Right forelimb (tissue), 1 donor: ENCODE measurements around the gene RASIP1.
"Not testable (repeated sequence)": the region's sequence is repeated elsewhere in the genome, so short reads cannot be mapped to it uniquely, and the experiment has no call there.

Experiments used
- DNase-seq: peaks from one replicate; pipeline ENCODE4 v3.0.0-alpha.2; 2018

The RASIP1 gene

GRCh38 chr19:48740164-48740972 lies at the start of gene RASIP1:
TSS of gene RASIP1 (minus strand) at chr19:48740610. CDS start at chr19:48740282, 328 bp downstream.
- DNase-seq = no peak

GRCh38 chr19:48787331-48787730 lies 46.9 kb upstream of the RASIP1 start:
- not testable (repeated sequence) for DNase-seq

- DNase-seq = not testable (repeated sequence)
These were observed 46.0 kb upstream of the RASIP1 start for GRCh38 chr19:48786422-48786821.

GRCh38 chr19:48784527-48784926 lies 44.1 kb upstream of the RASIP1 start:
- DNase-seq = no peak

GRCh38 chr19:48780631-48781391 lies 40.4 kb upstream of the RASIP1 start:
- DNase-seq = no peak

- no peak for DNase-seq
These were observed 39.2 kb upstream of the RASIP1 start for GRCh38 chr19:48779636-48780035.

GRCh38 chr19:48777720-48778119 lies 37.3 kb upstream of the RASIP1 start:
- no peak for DNase-seq

- DNase-seq = no peak
These were observed 36.7 kb upstream of the RASIP1 start for GRCh38 chr19:48777139-48777538.

- DNase-seq = no peak
These were observed 32.1 kb upstream of the RASIP1 start for GRCh38 chr19:48772503-48772953.

- DNase-seq = no peak
These were observed 30.5 kb upstream of the RASIP1 start for GRCh38 chr19:48770734-48771472.

- no peak for DNase-seq
These were observed 29.9 kb upstream of the RASIP1 start for GRCh38 chr19:48770266-48770665.

GRCh38 chr19:48768994-48769713 lies 28.7 kb upstream of the RASIP1 start:
- DNase-seq = no peak

- DNase-seq = not testable (repeated sequence)
These were observed 27.9 kb upstream of the RASIP1 start for GRCh38 chr19:48768171-48768753.

- not testable (repeated sequence) for DNase-seq
These were observed 25.4 kb upstream of the RASIP1 start for GRCh38 chr19:48765816-48766215.

GRCh38 chr19:48760504-48761205 lies 20.2 kb upstream of the RASIP1 start:
- no peak for DNase-seq

GRCh38 chr19:48757741-48758144 lies 17.3 kb upstream of the RASIP1 start:
- DNase-seq = no peak

GRCh38 chr19:48757089-48757675 lies 16.8 kb upstream of the RASIP1 start:
- DNase-seq = no peak

GRCh38 chr19:48756686-48757085 lies 16.3 kb upstream of the RASIP1 start:
- no peak for DNase-seq

GRCh38 chr19:48756212-48756611 lies 15.8 kb upstream of the RASIP1 start:
- no peak for DNase-seq

GRCh38 chr19:48755787-48756186 lies 15.4 kb upstream of the RASIP1 start:
- DNase-seq = no peak

- no peak for DNase-seq
These were observed 14.8 kb upstream of the RASIP1 start, which contains the start of gene FGF21 for GRCh38 chr19:48755084-48755641. TSS of gene FGF21 (plus strand) at chr19:48755524. CDS start at chr19:48756237, 713 bp downstream.
